Superior temporal gyrus (tissue), 1 donor: ENCODE data around the gene OR10G7.

Source experiments
- DNase-seq: peaks from one replicate; pipeline ENCODE4 v3.0.0-alpha.2; 2016; ENCODE audit errors: extremely low spot score

The OR10G7 gene, protein sequence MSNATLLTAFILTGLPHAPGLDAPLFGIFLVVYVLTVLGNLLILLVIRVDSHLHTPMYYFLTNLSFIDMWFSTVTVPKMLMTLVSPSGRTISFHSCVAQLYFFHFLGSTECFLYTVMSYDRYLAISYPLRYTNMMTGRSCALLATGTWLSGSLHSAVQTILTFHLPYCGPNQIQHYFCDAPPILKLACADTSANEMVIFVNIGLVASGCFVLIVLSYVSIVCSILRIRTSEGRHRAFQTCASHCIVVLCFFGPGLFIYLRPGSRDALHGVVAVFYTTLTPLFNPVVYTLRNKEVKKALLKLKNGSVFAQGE

DNA sequence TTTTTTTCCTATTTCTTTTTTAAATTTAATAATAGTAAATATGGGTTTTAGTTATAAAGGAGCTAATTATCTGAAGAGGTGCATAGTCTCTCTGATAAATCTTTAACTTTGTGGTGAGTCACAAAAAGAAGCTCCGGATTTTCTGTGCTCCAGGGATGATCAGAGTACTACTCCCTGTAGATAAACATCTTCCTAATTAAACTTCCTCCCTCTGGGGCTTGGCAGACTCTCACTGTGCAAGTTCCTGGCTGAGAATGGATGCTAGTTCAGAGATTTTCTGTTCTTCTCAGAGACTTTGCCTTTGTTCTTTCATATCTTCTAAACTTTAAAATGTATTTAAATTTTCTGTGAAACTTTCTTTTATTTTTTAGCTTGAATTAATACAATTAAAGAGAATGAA, at the start of gene OR10G7:
OR10G7 (minus strand) TSS at position 72 of the 400 bp plus-strand sequence. CDS start 2,324 bp downstream, outside the sequence.
- no peak for DNase-seq

DNA sequence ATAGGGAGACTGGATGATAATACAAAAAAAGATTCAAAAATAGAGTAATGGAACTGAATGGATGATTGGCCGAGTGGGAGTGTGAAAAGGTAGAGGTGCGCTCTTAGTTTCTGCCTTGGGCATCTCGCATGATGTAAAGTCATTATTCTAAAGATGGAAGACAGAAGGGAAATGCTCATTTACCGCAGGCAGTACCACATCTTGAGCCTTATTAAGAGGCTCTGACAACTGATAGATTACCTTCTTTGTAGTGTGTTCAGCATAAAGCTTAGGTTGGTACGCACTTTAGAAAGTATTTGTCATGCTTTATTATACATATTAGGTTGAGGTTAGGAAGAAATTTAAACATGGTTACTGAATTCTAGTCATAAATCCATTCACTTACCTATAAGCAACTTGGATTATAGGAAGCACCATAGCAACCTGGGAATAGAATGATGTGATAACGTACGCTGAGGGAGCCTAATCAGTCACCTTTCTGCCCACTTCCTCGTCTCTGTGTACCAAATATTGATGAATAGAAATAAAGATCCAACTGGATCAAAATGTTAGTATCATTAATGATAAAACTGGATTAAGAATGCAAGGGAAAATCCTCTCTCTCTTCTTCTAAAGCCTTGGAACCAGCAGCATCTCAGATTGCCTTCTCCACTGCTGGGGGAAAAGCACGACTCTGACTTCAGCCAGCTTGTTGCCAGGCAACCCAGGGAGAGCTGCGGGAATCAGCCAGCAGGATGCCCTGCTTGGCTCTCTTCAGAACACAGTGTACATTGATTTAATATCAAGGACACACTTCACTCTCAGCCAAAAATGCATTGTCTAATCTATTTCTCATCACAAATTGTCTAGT, 45.1 kb upstream of the OR10G7 start:
- DNase-seq: peak; percentile 70

DNA sequence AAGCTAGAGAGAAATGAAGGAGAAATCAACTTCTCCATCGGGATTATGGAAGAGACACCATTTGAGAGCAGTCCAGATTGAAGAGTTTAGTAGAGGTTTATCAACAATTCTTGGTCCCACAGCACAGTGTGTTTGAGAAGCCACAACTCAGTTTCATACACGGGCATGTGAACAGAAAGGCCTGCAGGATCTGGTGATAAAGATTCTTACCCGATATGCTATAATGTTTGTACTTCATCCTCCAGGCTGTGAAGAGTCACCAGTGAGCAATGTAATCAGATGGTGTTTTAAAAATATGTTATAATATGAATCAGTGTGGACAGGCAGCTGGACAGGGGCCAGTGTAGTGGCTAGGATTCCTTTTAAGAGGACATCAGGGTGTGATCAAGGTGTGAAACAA, 44.5 kb upstream of the OR10G7 start:
- no peak for DNase-seq

DNA sequence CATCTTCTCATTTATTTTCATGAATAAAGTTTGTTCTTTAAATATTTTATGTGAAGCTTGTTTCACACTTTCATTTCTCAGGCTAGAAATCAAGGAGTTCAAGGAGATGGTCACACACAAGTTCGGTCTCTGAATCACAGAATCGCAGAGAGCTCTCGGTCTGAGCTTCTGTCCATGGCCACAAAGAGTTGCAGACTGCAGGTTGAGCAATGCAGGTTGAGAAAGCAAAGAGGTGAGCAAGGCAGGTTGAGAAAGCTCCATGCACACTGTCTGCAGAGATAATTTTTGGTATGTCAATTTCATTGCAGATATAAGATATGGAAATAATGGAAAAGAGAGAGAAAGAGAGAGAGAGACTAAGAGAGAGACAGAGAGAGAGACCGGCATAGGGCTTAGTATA, 41.2 kb upstream of the OR10G7 start:
- DNase-seq: no peak

DNA sequence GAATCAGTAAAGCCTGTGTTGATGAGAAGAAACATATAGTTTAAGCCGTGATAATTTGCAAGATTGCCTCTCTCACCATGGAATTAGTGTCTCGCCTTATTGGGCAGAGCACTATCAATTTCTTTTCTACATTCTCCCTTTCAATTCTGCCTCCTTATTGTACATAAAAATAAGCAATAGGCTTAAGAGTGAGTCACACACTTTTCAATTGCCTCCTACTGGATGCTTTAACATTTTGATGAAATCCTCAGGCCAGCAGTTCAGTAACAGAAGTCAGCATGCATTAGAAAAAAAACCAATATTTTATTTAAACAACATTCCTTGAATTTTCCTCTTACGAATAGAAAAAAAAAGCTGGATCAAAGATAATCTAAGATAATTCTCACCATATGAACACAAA, 40.4 kb upstream of the OR10G7 start:
- DNase-seq: no peak

DNA sequence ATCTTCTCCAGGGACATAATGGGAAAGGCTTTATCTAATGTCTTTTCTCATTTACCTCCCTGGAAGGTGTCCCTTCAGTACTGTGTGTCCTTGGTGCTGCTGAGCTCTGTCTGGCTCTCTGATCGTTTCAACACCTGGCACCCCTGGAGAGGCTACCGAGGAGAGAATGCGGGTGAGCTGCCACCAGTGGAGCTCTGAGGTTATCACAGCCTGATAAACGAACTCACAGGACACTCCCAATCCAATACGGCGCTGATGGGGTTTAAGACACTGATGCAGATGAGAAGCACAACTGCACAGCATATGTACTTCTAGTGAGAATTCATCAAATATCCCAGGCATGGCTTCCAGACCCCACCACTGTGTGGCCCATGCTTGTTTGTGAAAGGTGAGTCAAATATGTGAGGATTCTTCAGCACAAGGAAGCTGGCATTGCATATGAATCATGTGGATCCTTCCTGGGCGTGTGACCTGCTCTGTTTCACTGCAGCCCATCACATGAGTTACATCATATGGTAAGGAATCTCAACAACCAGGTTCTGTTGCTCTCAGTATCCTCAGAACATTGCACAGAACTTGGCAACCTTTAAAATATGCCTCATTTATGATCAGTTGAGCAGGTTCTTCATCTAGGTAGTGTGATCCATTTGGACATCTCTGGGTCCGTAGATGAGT, 39.3 kb upstream of the OR10G7 start:
- peak; percentile 10 for DNase-seq

DNA sequence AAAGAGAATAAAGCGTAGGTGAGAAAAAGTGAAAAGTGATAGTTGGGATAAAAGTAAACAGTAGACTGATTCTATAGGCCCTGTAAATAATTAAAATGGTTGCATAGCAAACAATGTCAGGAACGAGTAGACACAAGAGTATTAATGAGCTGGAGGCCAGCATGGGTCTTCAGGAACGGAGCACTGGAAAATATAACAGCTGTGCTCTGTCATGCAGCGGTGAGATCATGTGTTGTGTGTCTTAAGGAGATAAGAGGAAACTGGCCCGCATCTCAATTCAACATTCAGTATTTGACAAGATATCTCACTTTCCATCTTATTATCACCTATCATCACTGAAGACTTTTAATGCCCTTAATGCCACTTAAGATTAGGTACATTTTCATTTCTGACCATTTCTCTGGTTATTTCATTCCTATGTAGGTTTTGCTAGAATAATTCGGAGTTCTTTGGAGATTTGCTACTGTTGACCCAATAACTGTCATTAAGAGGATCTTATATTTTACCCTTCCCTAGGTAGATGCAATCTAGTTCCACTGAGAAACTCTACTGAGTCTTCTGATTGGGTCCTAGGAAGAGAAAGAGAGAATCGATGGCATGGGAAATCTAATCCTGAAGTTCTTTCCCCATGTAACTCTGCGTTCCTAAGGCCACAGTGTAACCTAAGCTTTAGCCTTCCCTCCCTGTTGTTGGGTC, 38.7 kb upstream of the OR10G7 start:
- DNase-seq: peak; percentile 47

DNA sequence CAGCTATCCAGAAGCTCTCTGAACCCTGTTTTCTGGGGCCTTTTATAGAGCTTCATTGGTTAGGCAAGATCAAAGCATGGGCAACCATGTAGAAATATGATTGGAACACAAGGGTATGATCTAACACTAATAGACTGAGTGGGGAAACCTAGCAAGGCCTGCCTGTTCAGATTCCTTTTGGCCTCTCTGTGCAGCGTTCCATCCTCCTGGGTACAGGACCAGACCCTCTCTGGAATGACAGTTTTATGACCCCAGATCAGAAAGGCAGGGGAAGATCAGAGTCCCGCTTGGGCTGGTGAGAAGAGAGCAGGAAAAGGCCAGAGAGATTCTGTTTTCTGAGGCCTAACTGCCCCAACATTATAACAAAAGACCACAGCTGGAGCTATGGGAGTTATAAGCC, 37.5 kb upstream of the OR10G7 start:
- DNase-seq: peak; percentile 4

DNA sequence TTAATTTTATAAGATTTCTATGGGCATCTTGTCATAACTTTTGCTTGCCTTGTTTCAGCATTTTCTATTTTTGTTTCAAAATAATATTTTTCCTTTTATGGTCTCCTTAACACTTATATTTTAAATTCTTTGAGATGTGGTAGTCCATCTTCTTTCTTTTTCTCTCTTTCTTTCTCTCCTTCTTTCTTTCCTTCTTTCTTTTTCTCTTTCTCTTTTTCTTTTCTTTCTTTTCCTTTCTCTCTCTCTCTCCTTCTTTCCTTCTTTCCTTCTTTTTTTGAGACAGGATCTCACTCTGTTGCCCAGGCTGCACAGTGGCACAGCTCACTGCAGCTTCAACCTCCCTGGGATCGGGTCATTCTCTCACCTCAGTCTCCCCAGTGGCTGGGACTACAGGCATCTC, 36.1 kb upstream of the OR10G7 start:
- no peak for DNase-seq

DNA sequence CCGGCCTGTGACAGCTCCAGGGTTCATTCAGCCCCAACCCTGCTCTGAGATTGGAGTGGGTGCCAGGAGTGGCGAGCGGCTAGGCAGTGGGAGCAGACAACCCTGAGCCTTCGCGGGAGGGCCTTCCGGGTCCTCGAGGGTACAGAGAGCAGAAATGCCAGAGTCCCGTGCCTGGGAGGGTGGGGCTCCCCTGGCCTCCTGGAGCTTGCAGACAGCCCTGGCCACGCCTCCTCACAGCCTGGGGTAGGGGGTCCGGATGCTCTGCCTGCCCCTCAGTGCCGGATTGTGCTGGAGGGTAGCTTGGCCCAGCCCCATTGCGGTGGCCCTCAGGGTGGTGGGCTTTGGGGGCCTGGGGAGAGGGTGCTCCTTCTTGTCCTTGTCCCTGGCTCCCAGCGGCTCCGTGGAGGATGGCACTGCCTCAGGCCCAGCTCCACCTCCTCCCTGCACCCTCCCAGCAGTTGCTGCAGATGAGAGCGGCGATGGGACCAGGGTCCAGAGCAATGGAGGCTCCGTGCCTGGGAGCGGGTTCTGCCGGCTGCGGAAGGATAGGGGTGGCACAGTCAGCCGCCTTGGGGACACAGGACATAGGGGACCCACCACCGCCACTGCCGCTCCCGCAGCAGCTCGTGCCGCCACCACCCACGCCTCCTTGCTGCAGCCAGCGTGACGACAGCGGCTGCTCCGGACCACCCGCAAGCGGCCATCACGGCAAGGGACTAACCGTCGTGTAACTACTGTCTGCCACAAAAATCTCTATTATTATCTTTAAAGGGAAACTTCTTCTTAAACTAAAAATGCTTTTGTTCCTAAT, 34.9 kb upstream of the OR10G7 start:
- DNase-seq: no peak

DNA sequence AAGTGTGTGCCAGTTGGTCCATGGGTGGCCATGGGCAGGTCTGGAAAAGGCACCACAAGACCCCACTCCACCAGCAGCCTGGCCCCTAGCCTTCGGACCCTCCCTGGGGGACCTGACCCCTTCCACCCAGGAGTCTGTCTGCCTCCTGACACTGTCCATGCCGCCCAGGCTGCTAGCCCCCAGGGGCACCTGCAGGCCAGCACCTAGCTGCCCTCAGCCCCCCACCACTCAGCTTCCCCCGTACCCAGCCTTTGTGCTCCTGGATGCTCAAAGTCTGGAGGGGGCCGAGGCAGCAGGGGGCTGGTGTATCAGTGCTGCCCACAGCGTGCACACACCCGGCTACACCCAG, 34.3 kb upstream of the OR10G7 start:
- DNase-seq: no peak

DNA sequence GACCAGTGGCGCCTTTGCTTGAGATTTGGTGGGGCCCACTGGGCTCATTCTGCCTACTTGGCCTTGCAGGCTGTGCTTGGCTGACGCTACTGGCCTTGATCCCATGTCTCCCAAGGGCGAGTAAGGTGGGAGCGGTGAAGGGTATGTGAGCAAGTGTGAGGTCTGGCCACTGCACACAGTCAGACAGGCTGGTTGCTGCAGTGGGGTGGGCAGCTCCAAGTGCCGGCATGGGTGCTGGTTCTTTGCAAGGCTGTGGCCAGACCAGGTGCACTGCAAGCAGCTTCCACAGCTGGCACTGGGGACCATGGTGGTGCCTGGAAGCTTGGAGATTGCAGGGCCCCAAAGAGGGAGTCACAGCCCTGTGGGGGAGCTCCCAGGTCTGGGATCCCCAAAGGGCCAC, 33.4 kb upstream of the OR10G7 start:
- no peak for DNase-seq

DNA sequence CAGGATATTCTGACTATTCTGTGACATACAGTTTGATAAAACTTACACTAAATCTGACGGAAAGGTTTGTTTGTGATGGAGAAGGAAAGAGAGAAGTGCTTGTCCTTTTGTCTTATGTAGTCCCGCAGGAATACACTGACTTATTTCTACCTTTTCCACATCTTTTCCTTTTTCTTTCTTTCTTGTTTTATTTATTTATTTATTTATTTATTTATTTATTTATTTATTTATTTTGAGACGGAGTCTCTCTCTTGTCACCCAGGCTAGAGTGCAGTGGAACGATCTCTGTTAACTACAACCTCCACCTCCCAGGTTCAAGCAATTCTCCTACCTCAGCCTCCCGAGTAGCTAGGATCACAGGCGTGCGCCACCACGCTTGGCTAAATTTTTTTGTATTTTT, 31.0 kb upstream of the OR10G7 start:
- no peak for DNase-seq

DNA sequence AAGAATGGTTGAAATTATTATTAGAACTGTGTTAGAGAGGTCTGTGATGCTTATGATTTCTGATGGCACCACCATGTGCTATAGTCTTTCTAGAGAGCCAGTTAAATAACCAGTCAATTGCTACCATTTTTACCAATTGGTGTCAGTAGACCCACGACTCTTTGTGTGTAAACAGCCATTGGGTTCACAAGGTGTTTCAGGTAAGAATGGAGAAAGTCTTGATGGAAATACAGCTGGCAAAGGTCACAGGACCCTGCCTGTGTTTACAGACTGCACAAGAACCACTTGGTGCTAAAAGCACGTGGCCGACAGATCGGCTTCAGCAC, 30.5 kb upstream of the OR10G7 start:
- no peak for DNase-seq

DNA sequence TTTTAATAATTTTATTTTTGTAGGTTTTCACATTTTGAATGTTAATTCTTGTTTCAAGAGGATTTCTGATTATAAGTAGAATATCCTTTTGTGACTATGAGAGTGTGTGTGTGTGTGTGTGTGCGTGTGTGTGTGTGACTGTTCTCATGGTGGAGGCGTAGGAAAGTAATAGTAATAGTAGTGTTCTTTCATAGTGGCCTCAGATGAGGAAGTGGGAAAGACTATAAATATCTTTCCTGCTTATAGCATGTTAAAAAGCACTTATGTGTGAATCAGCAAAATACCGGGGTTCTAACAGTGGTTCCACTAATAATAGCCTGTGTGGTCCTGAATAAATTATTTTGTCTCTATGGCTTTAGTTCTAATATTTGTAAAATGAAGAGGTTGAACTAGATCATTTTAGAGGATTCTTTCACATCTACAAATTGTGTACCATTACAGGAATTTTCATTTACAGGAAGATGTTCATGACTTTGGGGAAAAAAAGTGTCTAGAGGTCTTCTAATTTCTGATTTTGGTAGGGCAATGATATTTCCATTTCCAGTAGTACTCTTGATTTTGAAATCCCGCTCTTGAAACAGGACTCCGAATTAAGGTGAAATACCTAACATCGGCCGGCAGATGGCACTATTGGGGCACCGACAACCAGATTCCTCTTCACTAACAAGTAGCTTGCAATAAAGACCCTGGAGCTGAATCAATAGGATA, 29.9 kb upstream of the OR10G7 start:
- DNase-seq: peak; percentile 92

DNA sequence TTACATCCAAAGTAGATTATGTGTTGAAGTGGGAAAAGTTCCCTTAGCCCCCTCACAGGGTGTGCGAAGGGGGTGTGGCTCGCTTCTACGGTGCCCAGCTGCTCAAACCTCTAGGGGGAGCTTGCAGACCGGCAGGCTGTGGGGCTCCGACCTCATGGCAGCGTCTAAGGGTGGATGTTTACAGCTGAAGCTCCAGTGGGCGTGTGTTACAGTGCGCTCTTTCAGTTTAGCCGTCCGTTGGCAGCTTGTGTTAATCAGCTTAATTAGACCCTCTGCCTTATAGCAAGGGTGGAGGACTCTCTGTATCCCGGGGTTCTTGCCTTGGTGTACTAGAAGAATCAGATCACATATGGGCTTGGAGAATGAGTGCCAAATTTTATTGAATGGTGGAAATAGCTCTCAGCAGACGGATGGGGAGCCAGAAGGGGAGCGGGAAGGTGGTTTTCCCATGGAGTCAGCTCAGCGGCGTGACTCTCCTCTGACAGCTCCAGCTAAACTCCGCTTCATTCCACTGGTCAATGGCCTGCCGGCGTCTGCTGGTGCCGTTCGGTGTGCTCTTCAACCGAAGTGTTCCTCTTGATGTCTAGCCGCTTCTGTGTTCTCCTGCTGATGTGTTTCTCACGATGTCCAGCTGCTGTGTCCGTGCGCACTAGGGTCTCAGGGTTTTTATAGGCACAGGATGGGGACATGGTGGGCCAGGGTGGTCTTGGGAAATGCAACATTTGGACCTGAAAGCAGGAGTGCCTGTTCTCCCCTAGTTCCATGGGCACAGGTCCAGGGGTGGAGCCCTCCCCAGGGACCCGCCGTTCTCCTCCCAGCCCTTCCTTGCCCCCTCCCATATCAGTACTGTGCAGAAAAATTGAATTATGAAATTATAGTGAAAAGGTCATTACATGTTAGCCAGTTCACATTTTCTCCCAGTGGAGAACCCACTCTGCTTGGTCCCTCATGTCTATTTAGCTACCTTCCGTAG, 28.6 kb upstream of the OR10G7 start:
- no peak for DNase-seq

DNA sequence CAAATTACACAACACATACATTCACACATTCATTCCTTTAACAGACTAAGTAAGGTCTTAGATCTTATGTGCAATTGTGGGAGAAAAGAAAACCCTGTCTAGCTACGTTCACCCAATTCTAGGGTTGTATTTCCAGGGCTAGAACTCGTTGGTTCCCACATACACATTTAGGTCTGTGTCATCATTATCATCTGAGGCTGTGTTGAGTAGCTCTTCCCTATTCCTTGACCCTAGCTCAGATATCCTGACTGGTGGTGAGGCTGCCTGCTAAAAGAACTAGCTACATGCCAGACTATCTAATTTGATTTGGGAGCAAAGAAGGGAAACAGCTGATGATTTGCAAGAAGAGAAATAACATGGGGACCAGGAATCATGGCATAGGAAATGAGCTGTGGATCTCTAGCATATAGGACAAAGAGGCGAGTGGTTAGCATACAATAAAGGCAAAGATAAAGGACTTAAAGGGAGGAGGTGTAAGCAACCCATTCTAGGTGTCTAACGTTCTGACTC, 27.5 kb upstream of the OR10G7 start:
- no peak for DNase-seq

DNA sequence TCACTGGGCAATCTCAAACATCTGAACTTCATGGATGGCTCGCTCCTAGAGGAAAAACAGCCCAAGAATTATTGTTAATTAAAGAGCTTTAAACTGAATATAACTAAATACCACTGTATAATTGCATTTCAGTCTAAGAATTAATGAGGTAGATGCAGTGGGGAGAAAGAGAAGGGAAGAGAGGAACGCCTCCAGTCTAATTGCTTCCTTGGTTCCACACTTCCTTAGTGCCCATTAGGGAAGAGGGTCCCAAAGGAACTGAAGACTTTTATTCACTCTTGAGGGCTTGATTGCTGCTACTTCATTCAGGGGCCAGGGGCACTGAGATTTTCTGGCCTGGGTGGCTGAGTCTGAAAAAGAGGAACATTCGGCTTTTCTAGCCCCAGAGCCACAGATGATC, 11.8 kb upstream of the OR10G7 start:
- no peak for DNase-seq

DNA sequence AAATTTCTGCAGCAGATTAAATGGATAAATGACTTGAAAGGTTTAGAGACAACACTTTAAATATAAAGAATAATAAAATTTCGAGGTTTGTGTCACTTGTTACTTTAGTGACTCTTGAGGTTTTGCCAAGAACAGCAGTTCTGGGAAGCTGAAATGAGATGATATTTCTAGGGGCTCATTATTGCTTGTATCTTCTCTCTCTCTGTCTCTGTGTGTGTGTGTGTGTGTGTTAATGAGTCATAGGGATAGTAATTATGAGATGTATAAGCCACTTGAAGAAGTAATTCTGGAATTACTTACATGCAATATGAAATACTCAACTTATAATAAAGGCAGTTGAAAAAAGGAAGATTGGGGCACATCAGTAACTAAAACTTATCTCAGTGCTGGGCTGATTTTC, 9.6 kb upstream of the OR10G7 start:
- DNase-seq: no peak
